ENCODE measurements around the gene LUZP2.

The LUZP2 gene

DNA sequence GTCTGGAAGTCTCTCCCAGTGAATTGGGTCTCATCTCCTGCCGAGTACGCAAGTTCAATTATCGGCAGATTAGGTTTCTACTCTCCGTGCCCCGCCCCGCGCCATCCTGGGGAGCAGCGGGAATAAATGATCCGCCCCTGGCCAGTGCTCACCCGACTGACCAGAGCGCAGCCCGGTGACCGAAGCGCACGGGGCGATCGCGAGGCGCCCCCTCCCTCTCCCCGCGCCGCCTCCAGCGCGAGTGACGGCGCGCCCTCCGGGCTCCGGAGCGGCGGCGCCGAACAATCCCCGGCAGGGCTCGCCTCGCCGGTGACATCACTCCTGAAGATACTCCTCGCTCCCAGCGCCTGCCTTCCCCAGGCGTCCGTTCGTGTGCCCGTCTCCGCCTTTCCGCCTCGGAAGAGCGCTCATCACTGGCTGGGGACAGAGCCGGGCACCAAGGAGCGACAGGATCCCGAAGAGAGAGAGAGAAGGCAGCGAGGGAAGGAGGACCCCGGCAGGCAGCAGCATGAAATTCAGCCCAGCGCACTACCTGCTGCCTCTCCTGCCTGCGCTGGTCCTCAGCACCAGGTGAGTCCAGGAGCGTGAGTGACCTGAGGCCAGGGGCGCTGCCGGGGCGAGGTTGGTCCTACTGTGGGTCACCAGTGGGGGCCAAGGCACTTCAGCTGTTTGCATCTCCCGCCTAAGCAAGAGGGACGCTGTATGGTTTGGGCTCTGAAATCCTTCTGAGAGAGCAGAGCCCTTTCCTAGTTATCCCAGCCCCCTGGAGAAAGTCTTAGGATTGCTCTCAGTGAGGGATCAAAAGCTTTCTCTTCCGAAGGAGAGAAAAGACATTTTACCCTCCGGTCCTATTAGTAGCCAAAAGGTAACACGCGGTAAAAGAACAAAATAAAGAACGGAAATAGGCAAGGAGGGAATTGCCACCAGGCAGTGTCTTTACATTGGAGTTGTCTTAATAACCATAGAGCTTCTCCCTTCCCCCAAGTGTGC, at the start of gene LUZP2:
TSS of gene LUZP2 (plus strand) at position 318 of the 990 bp plus-strand sequence.
- no peak for DNase-seq

- no peak for DNase-seq
Measured at GRCh38 chr11:24453129-24453718, 43.6 kb upstream of the LUZP2 start.

DNA sequence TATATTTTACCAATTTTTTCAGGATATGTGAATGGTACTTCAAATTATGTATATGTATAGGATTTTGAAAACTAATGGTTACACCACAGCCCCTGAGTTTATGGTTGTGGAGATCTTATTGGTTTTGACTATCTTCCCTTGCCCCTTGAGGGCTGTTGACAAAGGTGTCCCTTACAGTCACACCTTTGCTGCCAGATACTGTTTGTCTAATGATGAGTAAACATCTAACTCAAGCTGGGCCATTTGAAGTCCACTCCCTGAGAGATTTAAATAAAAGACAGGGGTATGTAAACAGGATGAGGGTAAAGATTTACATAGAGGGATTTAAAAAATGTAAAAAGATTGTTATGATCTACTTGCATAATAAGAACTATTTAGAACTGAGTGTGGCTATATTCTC, 38.9 kb upstream of the LUZP2 start:
- no peak for DNase-seq

DNA sequence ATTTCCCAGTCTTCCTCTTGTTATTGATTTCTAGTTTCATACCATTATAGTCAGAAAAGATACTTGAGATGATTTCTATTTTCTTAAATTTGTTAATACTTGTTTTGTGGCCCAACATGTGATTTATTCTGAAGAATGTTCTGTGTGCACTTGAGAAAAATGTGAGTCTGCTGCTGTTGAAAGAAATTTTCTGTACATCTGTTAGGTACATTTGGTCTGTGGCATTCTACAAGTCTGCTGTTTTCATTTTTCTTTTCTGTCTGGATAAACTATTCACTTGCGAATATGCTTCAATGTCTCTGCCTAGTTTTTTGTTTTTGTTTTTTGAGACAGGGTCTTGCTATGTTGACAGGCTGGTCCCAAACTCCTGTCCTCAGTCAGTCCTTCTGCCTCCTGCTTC, 26.4 kb upstream of the LUZP2 start:
- no peak for DNase-seq

DNA sequence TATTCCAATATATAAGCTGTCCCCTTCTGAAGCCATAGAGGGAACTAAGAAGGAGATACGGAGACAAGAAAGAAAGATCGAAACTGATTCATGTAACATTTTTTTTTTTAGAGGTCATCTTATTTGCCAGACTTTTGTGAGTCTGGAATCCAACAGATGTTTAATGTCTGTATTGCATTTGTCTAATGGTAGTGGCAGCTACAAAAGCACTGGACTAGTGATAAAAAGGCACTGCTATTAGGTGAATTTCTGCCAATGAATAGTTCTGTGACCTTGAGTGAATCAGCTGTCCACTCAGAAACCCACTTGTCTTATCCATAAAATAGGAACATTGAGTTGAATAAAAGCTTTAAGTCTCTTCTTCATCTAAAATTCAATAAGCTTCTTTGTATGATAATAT, 25.8 kb upstream of the LUZP2 start:
- DNase-seq = no peak

DNA sequence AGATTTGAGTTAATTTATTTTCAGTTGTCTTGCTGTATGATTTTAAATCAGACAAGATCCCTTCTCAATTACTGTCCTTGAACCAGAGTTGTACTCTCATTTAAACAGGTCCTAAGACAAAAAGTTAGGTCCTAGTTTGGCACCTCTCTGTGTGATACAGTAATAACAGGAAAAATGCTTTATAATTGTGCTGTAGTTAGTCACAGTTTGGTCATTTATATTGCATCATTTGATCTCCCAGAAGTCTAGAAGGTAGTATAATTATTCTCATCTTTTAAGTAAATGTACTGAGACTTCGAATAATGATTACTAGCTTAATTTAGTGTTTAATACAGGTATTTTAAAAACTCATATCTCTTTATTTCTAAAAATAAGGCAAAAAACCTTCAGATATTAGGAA, 18.1 kb upstream of the LUZP2 start:
- DNase-seq = no peak

GRCh38 chr11:24489477-24489876, 7.4 kb upstream of the LUZP2 start:
- no peak for DNase-seq

- no peak for DNase-seq
Measured at GRCh38 chr11:24496386-24496735, 492 bp upstream of the LUZP2 start.

DNA sequence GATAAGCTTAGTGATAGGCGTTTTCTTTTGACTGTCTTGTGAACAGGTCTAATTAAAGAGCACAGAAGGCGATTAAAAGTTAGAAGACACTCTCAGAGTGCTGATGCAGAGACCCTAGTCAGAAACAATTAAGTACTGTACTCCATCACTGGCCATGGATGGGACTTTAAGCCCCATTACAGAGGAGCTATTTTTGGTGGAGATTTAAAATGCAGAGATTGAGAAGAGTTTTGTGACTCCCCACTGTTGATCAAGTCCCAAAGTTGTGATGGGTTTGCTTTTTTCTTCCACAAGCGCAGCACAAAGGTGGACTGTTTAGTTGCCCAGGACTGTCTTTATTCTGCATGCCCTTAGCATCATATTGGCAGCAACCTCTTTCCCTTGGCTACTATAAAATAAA, 978 bp downstream of the LUZP2 start:
- DNase-seq = no peak

- no peak for DNase-seq
Measured at GRCh38 chr11:24502425-24502824, 5.6 kb downstream of the LUZP2 start.

- no peak for DNase-seq
Measured at GRCh38 chr11:24509114-24509513, 12.3 kb downstream of the LUZP2 start.

DNA sequence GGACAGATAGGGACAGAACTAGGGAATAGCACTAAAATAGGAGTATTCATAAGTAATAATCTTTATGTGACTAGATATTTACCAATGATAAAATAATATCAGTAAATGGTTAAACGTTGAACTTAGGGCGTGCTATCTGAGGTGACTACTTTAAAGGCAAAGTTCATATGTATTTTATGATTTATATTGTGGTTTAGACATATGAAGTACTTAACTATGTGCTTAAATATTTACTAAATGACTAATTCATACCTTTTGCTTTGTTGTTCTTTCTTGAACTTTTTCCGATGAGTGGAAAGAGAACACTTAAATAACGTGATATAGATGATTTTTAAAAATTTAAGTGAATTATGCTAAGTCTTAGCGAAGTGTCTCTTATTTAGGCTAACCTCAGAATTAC, 14.7 kb downstream of the LUZP2 start:
- no peak for DNase-seq

GRCh38 chr11:24513479-24514218, 16.8 kb downstream of the LUZP2 start:
- DNase-seq = no peak

DNA sequence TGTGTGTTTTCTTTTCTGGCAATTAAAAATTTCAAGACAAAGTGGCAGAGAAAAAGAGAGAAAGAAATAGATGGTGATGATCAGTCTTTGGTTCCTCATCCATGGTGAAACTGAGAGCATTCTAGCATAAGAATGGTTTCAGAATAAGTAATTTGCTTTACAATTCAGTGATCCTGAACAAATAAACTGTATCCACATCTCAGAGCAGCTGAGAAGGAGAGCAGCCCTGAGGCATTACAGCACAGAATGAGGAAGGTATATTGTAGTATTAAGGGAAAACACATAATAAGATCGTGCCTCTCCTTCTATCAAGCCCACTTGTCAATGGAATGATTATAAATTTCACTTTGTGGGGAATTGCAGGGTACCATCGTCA, 17.4 kb downstream of the LUZP2 start:
- DNase-seq = no peak

GRCh38 chr11:24515632-24516031, 18.8 kb downstream of the LUZP2 start:
- DNase-seq = no peak

GRCh38 chr11:24516638-24517037, 19.8 kb downstream of the LUZP2 start:
- no peak for DNase-seq

- no peak for DNase-seq
Measured at GRCh38 chr11:24521601-24522000, 24.7 kb downstream of the LUZP2 start.

DNA sequence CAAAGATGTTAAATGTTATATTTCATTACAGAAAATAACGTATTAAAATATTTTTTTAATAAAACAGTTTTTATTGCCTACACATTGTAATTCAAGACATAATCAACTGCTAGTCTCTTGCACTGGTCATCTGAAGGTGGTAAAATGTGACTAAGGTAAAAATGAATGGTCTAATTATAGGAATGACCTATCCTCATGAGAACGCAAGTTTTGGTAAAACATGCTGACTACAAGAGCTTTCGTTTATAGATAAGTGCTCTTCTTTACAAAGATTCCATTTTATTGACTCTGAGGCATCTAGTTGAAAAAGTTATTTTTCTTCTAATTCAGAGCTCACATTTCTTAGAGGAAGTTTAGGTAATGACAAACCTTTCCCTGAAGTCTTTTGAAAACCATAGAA, 27.3 kb downstream of the LUZP2 start:
- DNase-seq = no peak

DNA sequence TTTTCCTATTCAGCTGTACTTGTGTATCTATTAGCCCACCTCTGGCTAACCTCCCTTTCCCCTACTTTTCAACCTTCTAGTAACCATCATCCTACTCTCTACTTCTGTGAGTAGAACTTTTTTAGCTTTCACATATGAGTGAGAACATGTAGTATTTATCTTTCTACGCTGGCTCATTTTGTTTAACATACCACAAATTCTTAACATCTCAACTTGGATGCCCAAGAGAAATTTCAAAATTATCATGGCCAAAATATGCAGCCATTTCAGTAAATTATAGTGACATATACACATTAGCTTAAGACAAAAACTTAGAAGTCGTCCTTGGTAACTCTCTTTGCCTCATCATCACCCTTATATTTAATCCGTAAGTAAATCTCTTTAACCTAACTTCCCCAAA, 34.7 kb downstream of the LUZP2 start:
- no peak for DNase-seq

DNA sequence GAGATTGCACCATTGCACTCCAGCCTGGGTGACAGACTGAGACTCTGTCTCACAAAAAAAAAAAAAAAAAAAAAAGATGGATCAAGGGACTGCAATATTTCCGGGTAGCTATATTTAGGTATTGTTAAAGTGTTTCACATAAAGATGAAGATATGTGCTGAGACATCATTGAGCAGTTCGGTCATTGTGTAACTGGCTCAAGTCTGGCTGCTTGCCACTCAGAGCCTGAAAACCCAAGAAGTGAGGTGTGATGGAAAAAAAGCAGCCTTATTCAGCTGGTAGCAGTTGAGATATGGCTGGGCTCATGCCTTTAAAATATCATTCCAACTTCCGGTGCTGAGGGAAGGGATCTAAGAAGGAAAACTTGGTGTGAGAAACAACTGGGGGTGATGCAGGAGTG, 46.9 kb downstream of the LUZP2 start:
- DNase-seq = no peak

- no peak for DNase-seq
Measured at GRCh38 chr11:24556693-24557092, 59.8 kb downstream of the LUZP2 start.

GRCh38 chr11:24559315-24559714, 62.5 kb downstream of the LUZP2 start:
- no peak for DNase-seq

GRCh38 chr11:24560324-24560723, 63.5 kb downstream of the LUZP2 start:
- no peak for DNase-seq

DNA sequence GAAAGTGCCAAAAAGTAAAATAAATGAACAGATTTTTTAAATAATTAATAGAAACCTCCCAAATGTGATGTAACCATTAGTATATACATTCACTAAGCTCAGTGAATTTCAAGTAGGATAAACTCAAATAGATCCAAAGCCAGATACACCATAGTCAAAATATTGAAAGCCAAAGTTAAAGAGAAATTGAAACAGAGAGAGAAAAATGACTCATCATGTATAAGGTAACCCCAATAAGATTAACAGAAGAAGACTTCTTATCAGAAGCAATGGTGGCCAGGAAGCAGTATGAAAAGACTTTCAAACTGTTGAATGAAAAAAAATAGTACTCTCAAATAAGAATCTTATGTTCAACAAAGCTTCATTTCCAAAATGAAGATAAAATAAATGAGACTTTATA, 70.5 kb downstream of the LUZP2 start:
- DNase-seq = no peak

All from activated CD4-positive, alpha-beta T cell treated with anti-CD3 and anti-CD28 coated beads for 48 hours (primary cell).